Central memory CD4-positive, alpha-beta T cell (primary cell): ENCODE measurements around the gene MS4A6A.
"Not testable (repeated sequence)": the region's sequence is repeated elsewhere in the genome, so short reads cannot be mapped to it uniquely, and the experiment has no call there.

Source experiments
- DNase-seq: peaks from one replicate; pipeline ENCODE4 v3.0.0; 2022

MS4A6A gene

DNA sequence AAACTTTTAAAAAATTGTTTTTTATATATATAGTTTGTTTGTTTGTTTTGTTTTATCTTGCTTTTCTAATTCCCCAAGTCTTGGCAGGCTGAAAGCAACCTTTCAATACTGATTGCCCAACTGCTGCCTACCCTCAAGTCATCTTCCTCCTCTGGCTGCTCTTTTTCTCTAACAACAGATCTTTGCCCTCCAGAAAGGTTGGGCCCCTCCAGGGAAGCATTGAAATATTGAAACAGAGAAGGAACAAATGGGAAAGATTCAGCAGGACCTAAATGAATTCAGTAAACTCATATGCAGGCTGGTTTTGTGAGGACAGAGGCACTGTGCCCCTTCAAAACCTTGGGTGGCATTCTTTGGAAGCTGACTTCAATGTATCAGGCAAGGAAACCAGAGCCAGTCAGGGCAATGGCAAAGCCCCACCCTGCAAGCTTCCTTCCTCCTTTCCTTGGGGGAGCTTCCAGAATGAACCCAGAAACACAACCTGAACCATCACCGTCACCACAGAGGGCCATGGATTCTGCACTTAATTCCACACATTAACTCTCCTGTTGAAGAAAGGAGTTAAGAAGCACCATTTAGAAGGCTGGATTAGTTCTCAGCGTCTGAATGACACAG, 815 bp upstream of the MS4A6A start:
- DNase-seq: no peak

DNA sequence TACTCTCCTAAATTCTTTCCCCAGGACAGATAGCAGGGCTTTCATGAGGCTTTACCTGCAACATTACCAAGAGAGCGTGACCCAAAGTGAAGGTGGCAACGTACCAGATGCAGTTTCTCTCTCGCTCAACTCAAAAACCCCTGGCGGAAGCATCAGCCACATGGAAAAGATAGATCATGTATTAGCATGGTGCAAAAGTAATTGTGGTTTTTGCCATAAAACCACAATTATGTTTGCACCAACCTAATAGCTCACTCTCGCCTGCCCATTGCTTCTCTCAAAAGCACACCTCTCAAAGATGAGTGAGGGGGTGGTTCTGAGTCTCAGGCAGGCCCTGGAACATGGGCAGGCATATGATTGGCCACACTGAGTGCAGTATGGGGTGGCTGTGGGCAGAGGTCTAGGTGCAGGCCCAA, 7.0 kb downstream of the MS4A6A start:
- DNase-seq: no peak

DNA sequence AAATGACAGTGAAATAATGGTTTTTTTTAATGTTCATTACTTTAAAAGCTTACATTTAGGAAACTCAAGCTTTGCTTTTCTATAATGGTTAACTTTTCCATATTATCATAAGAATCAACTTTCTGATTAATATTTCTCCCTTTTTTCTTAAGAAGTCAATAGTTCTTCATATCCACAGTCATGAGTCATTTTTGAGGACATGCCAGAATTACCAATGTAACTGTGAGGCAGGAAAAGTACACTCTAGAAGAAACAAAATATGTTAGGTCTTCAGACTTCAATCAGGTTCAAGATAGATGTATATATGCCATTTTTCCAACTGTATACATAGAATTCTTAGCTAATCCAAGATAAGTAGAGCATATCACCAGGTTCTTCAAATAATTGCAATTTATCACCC, 10.9 kb downstream of the MS4A6A start:
- DNase-seq: no peak

DNA sequence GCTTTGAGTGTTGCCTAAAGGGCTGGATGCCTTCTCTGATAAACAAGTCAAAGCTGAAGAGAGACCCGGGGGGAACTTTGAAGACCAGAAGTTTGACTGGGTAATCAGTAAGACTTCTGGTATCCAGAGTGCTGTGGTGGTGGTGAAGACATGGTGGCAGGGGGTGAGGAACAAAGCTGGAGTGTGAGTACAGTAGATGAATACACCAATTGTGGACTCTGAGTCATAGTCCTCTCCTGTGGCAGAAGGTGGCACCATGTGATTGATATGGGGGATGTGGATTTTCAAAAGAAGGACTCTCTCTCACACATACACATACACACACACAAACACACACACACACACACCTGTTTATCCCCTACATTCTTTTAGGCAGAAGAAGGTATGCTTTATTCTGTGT, 12.3 kb downstream of the MS4A6A start:
- DNase-seq: no peak

DNA sequence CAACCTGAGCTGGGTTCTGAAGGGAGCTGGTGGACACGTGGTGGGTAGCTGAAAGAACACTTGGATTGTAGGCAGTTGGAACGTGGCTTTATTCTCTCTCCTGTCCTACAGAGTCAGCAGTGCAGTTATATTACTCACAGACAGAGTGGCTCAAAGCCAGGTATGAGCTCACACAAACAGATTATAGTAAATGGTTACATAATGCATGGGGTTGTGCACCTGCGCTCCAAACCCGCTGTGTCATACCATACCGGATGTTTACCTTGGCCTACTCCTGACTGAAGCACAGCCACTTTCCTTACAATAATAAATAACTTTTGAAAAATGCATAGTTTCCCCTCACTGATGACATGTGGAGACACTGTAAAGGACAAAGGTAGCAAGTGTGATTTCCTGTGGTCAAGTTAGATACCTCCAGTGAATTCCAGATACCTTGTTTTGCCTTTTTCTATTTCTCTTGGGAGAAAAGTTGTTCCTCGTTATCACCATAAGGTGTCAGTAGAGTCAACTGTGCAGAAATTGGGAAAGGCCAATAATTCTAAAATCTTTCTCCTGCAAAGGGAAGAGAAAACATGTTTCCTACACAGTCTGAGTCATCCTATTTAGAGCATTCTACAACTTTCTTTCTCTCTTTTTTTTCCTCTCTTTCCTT, 13.5 kb downstream of the MS4A6A start:
- DNase-seq: no peak

DNA sequence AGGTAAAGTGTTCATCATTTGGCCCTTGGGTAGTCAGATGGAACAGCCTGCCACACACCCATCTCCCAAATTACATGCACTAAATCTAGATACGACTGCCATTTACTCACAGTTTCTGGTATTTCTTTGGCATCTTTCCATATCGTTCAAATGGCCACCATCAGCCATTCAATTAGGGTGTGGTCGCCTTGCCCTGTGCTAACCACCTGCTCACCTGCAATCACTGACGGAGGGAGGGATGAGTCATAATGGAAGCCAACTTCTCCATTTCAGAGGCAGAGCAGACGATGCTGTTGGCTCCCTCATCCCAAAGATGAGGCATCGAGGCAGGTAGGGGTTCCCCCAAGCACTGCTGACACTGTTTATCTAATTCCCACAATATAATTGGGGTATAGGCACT, 14.6 kb downstream of the MS4A6A start:
- DNase-seq: no peak

DNA sequence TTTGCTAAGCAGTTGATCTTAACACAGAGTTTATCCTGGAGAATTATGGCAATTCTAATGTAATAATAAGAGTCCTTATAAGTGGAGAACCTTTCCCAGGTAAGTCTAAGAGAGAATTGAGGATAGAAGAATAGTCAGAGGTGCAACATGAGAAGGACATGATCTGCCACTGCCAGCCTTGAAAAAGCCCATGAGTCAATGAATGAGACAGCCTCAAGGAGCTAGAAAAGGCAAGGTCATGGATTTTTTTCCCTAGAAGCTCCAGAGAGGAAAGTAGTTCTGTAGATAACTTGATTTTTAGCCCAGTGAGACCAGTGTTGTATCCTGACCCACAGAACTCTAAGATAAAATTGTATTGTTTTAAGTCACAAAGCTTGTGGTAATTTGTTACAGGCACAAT, 16.9 kb downstream of the MS4A6A start:
- no peak for DNase-seq

DNA sequence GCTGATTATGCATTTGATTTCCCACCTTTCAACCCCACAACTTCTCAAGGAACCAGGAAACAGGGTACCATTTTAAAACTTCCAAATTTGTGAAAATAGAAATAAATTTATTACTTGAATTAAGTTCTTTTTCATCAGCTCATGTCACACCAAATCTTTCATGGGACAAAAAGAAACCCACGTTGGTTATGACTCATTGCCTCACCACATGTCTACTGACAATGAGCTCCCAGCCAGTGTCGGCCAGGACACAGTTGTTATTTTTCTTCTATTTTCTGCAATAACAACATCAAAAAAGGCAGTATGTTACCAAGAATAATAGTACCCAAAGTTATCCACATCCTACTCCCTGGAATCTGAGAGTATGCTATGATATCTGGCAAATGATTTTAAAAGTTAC, 17.3 kb downstream of the MS4A6A start:
- DNase-seq: no peak

DNA sequence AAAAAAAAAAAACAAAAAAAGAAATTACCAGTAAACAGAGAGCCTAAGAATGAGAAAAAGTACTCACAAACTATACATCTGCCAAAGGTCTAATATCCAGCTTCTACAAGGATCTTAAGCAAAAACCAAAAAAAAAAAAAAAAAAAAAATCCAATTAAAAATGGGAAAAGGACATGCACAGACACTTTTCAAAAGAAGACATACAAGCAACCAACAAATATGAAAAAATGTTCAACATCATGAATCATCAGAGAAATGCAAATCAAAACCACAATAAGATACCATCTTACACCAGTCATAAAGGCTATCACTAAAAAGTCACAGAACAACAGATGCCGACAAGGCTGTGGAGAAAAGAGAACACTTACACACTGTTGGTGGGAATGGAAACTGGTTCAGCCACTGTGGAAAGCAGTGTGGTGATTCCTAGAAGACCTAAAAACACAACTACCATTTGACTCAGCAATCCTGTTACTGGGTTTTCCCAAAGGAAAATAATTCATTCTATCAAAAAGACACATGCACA, 18.3 kb downstream of the MS4A6A start:
- no peak for DNase-seq

DNA sequence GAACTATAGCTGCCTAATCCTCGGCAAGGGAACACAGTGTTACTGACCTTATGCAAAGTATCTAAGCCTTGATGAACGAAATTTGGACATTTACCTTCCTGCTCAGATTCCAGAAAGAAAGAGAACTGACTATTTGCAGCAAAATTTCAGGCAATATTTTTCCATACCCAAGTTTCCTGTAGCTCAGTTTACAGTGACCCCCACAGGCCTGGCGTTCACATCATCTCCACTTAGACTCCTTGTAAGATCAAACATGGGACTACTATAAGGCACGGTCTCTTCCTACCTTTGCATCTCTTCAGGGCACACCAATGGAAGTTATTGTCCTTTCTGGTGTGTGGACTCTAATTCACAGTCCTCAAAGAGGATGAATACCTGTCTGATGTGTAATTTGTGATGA, 21.1 kb downstream of the MS4A6A start:
- DNase-seq: no peak

DNA sequence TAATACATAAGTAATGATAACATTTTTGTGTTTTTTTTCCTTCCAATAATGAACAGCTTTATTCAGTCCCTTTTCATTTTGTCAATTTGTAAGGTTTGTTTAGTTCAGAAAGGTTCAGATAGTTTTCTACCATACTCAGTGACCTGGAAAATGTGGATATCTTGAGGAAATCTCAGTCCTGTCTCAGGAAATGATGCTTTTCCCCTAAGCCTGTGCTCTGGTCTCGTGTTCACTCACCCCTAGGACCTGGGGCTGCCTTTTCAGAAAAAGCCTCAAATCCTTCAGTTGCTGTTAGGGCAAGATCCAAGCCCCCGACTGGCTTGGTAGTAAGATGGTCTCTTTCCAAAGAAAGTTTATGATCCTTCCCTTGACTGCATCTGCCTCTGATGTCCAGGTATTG, 21.8 kb downstream of the MS4A6A start:
- no peak for DNase-seq

DNA sequence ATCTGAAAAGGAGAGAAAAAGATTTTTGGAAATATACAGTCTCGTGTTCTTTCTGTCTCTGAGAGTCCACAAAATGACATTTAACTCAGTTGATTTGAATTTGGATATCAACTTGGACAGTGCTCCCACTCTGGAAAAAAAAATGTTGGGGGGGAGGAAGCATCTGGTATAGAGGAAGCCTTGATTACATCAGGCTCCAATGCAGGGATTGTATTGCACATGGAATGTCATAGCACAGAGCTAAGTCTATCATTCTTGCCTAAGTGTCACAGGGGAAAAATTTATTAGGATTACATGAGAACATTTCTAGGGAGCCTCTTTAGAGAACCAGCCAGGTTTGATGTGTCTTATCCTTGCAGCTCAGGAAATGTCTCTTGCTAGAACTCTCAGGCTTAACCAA, 23.0 kb downstream of the MS4A6A start:
- no peak for DNase-seq

DNA sequence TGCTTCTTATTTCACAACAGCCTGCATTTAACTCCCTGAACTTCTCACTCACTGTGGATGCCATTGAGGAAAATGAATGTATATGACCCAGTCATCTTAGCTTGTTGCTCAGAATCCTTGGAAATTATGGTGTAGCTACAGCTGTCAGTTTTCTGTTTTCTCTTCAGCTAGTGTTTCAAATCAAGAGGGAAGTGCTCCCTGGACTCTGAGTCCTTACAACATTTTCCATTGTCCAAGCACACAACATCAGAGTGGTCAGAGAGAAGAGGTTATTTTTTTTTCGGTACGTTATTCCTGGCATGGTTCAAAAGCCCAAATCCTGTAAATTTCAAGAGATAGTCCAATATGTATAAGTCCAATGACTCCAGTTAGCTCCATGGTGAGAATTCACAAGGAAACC, 23.6 kb downstream of the MS4A6A start:
- no peak for DNase-seq

DNA sequence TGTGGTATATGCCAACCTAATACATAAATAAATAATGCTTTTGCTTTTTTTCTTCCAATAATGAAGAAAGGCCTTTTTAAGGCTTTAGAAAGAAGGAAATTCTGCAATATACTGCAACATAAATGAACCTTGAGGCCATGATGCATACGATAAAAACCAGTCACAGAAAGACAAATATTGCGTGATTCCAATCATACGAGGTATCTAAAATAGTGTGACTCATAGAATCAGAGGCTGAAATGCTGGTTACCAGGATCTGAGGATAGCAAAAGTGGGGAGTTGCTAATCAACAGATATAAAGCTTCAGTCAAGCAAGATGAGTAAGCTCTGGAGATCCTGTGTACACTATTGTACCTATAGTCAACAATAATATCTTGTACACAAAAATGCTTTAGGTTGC, 24.2 kb downstream of the MS4A6A start:
- no peak for DNase-seq

DNA sequence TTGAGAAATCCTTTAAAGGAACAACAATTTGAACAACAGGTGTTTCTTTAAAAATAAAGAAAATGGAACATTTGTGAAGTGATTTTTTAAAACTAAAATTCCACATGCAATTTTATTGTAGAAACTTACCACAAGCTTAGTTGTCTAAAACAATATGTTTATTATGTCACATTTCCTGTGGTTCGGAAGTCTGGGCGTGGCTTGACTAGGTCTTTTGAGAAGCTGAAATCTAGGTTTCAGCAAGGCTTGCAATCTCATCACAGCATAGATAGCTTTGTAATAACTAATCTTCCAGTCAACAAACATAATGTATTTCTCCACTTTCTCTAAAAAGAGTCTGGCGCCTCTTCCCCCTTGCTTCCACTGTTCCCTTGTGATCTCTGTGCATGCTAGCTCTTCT, 27.0 kb downstream of the MS4A6A start:
- no peak for DNase-seq

DNA sequence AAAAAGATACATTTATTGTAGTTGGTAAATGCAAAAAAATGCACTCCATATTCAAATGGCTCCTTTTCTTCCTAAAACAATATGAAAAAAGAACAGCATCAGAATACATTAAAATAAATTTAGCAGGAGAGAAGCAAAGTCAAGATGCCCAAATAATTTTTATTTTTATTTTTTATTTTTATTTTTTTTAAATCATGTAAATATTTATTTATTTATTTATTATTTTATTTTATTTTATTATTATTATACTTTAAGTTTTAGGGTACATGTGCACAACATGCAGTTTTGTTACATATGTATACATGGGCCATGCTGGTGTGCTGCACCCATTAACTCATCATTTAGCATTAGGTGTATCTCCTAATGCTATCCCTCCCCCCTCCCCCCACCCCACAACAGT, 30.2 kb downstream of the MS4A6A start:
- not testable (repeated sequence) for DNase-seq

DNA sequence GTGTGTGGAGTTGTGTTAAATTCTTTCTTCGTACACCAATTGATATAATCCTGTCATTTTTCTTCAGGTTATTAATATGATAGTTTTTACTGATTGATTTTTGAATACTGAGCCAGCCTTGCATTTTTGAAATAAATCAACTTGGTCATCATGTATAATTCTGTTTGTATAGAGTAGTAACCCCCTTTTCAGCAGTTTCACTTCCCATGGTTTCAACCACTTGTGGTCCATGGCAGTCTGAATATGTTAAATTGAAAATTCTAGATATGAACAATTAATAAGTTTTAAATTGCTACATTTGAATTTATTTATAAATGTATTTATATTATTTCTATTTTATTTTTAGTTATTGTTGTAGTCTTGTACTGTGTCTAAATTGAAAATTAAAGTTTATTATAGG, 32.6 kb downstream of the MS4A6A start:
- no peak for DNase-seq

DNA sequence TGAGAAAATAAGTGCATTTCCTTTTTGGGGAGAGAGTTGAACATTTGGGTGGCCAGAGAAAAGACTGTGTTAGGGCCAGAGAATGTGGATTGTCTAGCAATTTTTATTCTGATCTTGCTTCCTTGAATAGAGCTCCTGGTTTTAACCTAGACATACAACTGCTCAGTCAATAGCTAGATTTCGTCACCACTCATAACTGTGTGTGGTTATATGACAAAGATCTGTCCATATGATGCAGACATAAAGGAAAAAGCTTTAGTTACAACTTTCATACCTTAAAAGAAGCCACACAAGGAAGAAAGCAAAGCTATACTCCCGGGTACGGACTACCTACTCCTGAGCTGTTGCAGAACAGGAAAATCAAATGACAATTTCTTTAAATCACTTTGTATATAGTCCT, 37.2 kb downstream of the MS4A6A start:
- no peak for DNase-seq

DNA sequence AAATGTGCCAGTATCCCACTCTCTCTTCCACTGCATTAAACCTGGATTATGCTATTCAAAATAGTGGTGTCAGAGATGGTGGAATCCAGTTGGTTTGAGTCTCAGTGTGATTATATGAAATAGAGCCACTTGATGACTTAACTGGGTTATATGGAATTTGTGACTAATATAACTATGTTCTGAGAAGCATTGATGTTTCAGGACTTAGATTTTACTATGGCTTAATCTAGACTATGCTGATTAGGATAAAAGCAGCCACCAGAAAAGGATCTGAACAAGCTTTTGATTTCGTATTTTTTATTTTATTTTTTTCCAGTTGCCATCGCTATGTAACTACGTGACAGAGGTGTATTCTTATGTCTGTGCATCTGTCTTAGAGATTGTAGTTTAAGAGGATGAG, 39.1 kb downstream of the MS4A6A start:
- no peak for DNase-seq

DNA sequence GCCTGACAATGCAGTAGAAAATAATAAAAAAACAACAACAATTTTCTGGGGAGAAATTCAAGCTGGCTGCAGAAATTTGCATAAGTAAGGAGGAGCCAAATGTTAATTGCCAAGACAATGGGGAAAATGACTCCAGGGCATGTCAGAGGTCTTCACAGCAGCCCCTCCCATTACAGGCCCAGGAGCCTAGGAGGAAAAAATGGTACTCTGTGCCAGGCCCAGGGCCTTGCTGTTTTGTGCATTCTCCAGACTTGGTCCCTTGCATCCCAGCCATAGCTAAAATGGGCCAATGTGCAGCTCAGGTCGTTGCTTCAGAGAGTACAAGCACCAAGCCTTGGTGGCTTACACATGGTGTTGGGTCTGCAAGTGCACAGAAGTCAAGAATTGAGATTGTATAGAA, 49.0 kb downstream of the MS4A6A start:
- no peak for DNase-seq

DNA sequence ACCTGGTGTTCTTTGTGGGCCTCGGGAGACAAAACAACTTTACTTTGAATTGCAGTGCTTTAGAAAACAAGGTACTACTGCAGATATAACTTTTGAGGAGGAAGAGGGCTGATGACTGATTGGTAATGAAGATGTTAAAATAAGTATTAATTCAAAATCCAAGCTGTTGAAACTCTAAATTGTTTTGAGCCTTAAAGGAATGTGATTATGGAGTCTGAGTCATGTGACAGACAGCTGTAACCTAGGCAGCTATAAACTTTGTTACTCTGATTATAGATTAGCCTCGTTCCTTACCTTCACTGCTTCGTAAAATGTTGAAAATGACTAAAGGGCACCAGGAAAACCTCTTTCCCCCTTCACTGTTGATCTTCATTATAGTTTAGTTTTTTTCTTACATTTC, 51.0 kb downstream of the MS4A6A start:
- no peak for DNase-seq

DNA sequence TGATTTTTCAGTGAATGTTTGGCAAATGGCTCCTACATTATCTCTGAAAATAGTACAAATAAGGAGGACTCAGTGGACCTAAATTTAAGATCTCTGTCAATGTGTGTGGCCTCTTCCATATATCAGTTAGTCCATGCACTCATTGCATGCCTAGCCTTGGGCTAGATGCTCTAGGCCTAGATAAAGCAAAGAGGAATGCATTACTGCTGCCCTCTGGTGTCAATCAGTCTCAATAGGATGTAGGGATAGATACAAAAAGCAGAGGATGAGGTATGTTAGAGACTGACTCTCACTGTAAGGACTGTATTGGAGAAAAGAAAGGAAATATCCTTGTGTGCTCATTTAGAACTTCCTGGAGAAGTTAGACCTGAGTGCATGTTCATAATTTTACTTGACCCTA, 52.4 kb downstream of the MS4A6A start:
- no peak for DNase-seq

DNA sequence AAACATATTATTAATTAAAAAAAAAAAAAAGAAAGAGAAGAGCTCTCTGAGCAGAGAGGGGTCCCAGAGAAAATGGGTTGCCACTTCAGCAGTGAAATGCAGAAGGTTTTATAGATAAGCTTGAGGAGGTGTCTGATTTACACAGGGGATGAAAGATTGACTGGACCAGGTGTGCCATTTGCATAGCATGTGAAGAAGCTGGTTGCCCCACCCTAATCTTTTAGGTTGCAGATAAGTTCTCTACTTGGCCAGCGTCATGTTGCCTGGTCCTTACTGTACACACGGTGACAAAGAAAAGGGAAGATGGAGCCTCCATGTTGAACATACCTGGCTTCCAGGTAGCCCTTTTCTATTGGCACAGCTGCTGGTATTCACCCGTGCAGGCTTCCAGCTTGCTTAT, 53.0 kb downstream of the MS4A6A start:
- no peak for DNase-seq

DNA sequence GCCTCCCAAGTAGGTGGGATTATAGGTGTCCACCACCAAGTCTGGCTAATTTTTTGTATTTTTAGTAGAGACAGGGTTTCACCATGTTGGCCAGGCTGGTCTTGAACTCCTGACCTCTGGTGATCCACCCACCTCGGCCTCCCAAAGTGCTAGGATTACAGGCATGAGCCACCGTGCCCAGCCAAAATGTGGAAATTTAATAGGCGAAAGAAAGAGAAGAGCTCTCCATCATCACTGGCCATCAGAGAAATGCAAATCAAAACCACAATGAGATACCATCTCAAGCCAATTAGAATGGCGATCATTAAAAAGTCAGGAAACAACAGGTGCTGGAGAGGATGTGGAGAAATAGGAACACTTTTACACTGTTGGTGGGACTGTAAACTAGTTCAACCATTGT, 54.0 kb downstream of the MS4A6A start:
- not testable (repeated sequence) for DNase-seq

DNA sequence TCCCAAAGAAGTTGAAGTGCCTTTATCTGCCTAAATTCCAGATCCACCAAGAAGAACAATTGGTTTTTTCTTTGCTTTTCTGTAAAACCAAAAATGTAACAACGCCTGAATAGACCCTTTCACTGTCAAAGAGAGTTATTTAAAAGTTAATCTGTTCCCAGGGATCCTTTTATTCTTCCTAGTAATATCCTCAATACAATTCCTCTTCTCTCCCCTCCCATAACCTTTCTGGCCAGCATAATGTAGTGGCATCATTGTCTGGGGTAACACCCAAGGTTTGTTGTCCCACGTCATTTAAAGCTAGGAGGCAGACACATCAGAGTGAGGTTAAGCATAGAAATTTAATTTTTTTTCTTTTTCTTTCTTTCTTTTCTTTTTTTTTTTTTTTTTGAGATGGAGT, 54.5 kb downstream of the MS4A6A start:
- no peak for DNase-seq
